ENCODE measurements around the gene CDC42EP3.

The CDC42EP3 gene

DNA sequence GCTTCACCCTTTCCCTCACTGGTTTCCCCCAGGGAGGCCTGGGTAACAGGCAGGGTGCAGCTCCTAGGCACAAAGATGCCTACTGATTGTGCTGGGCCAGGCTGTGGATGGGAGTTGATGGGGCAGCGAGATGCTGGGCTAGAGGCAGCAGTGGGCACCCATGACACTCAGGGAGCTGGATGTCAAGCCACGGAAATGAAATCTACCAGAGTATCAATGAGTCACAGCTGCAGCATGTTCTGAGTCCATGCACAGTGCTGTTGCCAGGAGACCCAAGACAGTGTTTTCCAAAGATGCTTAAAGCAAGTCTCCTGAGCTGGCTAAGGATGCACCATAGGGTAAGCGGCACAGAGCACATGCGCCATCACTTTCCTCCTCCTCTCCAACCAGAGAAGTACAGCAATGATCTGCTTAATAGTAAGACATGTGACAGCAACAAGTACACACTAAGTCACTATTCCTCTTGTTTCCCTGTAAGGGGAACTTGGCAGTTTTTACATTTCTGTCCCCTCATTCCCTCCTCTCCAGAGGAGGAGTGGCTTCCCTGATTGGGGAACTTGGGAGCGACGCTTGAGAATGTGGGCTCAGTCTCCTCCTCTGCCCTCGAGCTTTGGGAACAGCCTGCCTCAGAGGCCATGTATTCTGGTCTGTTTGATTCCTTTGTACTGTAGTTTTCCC, 57.2 kb downstream of the CDC42EP3 start:
- DNase-seq, result peak; percentile 32

DNA sequence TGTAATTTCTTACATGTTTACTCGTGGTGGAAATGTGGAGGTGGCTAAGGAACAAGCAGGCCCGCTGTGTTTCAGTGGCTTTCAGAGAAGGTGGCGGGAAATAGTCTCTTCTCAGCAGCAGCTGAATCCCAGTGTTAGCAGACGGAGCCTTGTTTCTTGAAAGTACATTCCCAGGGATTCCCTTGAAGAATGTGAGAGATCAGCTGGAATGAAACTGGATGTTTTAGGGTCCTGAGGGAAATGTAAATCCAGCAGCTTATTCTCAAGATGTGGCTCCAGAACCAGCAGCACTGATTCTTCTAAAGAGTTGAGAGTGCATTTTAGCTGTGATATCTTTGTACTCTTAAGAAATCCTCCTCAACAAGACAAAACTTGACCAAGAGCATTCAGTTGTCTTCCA, 59.1 kb downstream of the CDC42EP3 start:
- no peak for DNase-seq

DNA sequence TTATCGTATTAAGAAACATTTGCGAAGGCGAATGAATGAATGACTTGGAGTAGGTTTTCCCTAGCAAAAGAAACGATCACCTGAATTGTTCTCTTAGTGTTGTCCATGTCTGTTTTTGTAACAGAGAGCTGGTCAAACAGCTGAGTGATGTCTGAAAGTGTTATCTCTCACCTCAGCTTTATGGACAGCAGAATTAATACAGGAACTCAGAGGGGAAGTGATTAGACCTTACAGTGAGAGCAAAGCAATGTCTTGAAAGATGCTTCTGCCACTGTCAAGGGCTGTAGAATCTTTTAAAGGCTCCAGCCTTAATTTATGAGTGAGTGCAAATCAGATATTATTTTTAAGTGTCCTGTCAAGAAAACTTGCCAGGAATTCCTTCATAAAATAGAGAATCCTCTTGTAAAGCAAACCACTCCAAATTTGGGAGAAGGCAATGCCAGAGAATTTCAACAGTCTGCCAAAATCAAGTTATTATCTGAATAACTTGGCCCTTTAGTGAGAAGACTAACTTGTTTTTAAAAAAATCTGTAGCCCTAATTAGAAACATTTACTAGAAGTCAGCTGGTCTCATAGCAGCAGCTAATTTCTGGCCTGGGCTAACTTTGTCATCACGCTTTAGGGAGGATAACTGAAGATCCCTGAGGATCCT, 60.7 kb downstream of the CDC42EP3 start:
- DNase-seq, result no peak

DNA sequence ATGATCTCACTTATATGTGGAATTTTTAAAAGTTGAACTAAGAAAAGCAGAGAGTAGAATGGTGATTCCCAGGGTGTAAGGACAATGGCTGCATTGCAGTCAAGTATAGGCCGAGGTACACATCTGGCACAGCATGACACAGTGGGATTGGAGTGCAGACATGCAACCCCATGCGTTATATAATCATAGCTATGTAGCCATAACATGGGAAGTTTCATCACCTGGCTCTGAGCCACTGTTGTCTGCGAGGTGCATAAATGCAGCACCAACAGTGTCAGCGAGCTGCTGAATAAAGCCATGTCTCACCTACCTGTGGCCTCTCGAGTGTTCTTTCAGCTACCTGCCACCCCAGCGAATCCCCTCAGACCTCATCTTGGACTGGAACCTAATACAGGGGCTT, 61.7 kb downstream of the CDC42EP3 start:
- DNase-seq, result no peak

DNA sequence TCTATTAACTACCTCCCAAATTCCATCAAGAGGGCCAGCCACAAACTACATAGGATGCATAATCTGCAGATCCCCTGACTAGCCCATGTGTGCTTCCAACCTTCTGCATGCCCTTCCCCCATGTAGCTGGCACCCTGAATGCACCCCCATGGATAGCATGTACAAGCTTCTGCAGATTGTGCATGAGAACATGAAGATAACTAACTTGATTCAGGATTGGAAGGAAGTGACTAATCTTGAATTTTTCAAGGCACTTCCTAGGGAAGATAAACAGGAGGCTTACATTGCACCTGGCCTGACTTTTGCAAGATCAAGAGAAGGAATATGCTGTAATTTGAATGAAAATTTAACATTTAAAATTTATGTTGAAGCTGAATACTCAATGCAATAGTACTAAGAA, 66.7 kb downstream of the CDC42EP3 start:
- DNase-seq, result no peak

DNA sequence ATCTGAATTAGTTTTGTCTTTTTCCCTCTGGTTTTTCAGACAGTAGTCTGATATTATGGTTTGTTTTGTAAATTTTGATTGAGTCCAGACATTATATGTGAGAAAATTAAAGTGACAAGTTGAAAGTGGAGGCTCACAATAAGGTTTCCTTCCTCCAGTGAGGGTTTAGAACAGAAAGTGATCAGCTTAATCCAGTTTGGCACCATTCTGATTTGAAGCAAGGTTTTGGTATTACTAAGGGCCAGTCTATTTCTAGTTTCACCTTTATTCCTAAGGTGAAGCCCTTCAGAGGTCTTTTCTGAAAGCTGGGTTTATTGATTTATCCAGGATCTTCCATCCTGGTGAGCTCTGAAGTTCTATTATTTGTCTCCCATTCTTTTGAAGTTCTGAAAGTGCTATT, 68.7 kb downstream of the CDC42EP3 start:
- no peak for DNase-seq

DNA sequence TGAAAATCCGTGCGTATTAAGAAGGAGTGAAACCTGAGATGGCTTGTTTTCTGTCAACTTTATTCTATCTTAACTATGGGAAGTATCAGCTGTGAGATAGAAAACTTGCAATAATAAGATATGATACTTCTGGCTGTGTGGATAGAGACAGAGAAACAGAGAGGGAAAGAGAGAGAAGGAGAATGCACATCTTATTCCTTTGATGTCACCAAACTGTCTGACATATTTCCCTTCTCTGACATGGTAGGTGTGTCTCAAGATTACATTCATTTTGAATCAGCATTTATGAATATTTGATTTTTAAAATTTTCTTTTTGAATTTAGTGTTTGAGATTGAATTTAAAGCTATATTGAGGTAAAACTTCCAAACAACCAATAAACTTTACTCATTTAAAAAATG, 69.4 kb downstream of the CDC42EP3 start:
- DNase-seq, result no peak

DNA sequence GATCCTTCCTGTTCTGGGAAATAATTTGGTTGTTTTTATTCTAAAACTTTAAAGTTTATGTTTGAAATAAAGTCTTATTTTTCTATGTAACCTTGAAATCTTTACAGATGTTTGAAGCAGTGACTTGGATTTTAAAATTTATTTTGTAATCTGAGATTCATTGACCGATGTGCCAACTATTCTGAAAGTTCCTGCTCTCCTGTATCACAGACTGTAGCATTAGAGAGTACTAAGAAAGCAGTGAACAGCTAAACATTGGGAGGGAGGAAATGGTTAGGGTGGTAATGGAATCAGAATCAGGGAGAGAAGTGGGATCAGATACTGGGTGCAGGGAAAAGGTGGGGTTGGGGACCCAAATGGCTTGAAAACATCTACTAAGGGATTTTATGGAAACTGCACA, 69.9 kb downstream of the CDC42EP3 start:
- no peak for DNase-seq

DNA sequence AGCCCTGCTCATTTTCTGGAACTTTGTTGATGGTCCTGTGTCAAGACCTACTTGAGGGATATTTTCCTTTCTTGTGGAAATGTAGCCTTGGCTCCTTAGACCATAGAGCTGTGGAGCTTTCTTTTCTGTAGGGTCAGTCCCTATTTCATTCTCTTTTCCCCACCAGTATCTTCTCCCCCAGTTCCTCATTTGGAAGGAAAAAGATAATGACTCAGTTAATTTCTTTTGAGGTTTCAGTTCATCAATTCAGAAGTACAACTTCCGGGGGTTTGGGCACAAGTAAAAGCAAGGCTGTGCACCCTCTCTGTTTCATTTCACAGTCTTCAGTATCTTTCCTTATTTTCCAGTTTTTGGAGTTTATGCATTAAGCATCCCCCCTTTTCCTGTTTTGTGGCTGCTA, 70.7 kb downstream of the CDC42EP3 start:
- no peak for DNase-seq

DNA sequence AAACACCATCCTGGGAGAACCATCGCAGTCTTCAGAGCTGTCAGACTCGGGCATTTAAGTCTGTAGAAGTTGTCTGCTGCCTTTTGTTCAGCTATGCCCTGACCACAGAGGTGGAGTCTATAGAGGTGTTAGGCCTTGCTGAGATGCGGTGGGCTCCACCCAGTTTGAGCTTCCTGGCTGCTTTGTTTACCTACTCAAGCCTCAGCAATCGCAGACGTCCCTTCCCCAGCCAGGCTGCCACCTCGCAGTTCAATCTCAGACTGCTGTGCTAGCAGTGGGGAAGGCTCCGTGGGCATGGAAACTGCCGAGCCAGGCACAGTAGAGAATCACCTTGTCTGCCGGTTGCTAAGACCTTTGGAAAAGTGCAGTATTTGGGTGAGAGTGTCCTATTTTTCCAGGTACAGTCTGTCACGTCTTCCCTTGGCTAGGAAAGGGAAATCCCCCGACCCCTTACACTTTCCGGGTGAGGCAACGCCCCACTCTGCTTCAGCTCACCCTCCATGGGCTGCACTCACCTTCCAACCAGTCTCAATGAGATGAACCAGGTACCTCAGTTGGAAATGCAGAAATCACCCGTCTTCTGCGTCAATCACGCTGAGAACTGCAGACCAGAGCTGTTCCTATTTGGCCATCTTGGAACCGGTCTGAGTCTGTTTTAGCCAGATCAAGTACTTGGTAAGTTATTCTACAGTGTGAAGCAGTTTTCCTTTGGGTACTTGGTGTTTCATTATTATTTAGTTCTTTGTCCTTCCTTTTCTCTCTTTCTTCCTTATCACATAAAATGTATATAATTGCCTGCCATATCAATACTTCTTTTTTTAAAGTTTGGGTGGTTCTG, 71.5 kb downstream of the CDC42EP3 start:
- DNase-seq, result peak; percentile 79

DNA sequence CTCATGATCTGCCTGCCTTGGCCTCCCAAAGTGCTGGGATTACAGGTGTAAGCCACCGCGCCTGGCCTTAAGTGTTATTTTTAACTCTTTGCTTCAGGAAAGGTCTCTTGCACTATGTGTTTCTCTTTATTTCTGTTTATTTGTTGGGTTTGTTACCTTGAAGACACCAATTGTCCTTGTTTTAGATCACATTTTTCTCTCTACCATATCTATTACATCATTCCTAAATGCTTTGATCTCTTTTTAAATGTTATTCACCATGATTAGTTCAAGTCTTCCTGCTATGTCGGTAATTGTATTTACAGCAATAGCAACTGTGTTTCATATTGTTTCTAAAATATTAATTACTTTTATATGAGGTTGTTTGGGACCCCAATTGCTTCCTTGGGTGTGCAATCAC, 77.7 kb downstream of the CDC42EP3 start:
- no peak for DNase-seq

DNA sequence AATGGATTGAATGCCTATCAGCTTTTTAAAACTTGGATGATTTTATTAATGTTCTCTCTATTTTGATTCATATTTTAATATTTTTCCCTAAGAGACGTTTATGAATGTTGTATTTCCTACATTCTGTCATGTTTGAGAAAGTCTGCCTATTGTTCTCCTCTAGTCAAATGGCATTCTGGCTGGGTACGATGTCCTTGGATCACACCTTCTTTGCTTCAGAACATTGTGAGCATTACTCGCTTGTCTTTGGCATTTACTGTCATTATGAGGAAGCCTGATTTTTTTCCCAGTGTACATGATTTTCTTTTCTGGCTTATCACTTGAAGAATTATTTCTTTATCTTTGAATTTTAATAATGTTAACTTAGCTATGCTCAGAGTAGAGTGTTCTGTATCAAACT, 78.4 kb downstream of the CDC42EP3 start:
- DNase-seq, result no peak
